Uterus (tissue), 4 donors: ENCODE results near the gene ATXN7L1. TPM values are rescaled to one million over a fixed set of nuclear protein-coding genes. Genes with fewer than 3 reads are reported as not detected.
A peak's percentile ranks its signal among the peaks of the same experiment; 100 is the strongest.

Experiments used
- DNase-seq, 2 donors: peaks; one replicate each; pipeline ENCODE4 v3.0.0-alpha.2; 2019 to 2020
- H3K27ac ChIP-seq, 2 donors: fragments of 200-600 bp; sonication (generic); 1 replicate in 1 of 2; 2 replicates in 1 of 2; pipeline ENCODE4 v1.5.1; 2016 to 2018
- H3K27me3 ChIP-seq, 2 donors: fragments of 200-600 bp; sonication (generic); one replicate each; pipeline ENCODE4 v1.5.1; 2018 to 2019; ENCODE audit warnings: control low read depth in 1 of 2
- H3K36me3 ChIP-seq, 2 donors: fragments of 200-600 bp; sonication (generic); one replicate each; pipeline ENCODE4 v1.5.1; 2019; ENCODE audit warnings: control low read depth in 1 of 2
- H3K4me1 ChIP-seq, 2 donors: fragments of 200-600 bp; sonication (generic); one replicate each; pipeline ENCODE4 v1.5.1; 2018 to 2019; ENCODE audit warnings: control low read depth in 1 of 2
- H3K4me3 ChIP-seq, 2 donors: fragments of 200-600 bp; sonication (generic); 1 replicate in 1 of 2; 2 replicates in 1 of 2; pipeline ENCODE4 v1.5.1; 2018 to 2019; ENCODE audit warnings: mild to moderate bottlenecking in 1 of 2
- H3K9me3 ChIP-seq, 2 donors: fragments of 200-600 bp; sonication (generic); one replicate each; pipeline ENCODE4 v1.5.1; 2019; ENCODE audit warnings: control low read depth in 1 of 2
- CTCF ChIP-seq, 4 experiments: fragments of 200-600 bp in 2 of 4; fragments of 450-650 bp in 2 of 4; sonication (generic) in 2 of 4; IDR thresholded peaks; one replicate each; pipeline ENCODE4 v1.5.1; 2016 to 2019; ENCODE audit warnings: antibody characterized with exemption in 4 of 4, mild to moderate bottlenecking in 2 of 4, moderate library complexity in 1 of 4
- POLR2A ChIP-seq, 2 donors: fragments of 450-650 bp; IDR thresholded peaks; one replicate each; pipeline ENCODE4 v1.6.1; 2016; ENCODE audit warnings: antibody characterized with exemption in 2 of 2, mild to moderate bottlenecking in 1 of 2, moderate library complexity in 1 of 2
- intact Hi-C: fragments of 100-400 bp; cut with DNase I; formaldehyde crosslinking; loops from one replicate; pipeline ENCODE4 v1.15.1; 2023; ENCODE audit warnings: low total_unique reads
- total RNA-seq, 4 donors: library from RNA; depleted of rRNA in 3 of 4; stranded (reverse); fragments of >200 nt in 3 of 4; gene quantifications; one replicate each; pipeline versions ENCODE4 v1.1.0 to v1.2.4, GENCODE V29; 2014 to 2023
- donor health status: DM: yes; HTN: yes; CAD: no.

The ATXN7L1 gene
- total RNA-seq, 4 donors from 2014 or later: 4.4 to 22.4 (median 11.0) TPM

GRCh38 chr7:105690325-105690945 lies 186.0 kb downstream of the ATXN7L1 start:
- Histone ChIP-seq H3K9me3 (no peaks in the 10 kb centered on the region), H3K27me3 (no peaks in the 10 kb centered on the region), H3K27ac (peak overlapping the region; percentile 66 to 69), H3K36me3 (no peaks in the 10 kb centered on the region), H3K4me1 (no peaks in the 10 kb centered on the region), H3K4me3 (peak overlapping the region in 1 of 2 donors; percentile 42)
- intact Hi-C loops: no loop called here
- no peak for DNase-seq
- TF ChIP-seq CTCF (IDR thresholded peaks at IDR 0.05) (no peak), POLR2A (IDR thresholded peaks at IDR 0.05) (no peak)

DNA sequence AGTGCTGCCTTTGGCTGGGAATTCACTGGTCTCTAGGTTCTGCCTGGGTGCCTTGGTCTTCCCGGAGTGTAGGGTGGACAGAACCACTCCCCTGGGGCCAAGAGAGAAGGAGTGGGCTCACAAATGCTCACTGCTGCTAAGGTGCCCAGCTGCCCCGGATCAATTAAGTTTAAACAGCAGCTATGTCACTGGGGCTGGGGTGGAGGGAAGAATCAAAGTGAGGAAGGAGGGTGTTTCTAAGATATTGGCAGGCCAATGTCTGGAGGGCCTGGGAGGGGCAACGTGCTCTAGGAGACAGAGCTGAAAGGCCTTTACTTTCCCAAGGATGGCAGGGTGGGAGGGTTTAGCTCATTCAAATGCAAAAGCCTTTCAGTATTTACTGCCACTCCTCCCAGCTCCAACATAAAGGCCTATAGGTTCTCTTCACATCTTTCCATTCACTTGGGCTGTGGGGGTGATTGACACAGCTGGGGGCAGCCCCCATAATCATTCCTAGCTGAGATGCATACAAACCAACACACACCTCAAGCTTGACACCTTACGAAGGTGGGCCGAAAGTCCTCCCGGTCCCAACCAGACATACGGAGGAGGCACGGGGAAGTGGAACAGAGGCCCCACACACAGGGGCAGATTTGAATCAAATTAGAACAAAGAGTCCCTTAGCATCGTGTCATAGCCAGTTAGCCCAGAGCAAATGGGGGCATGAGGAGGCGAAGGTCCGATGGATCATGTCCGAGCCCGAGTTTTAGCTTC lies 187.2 kb downstream of the ATXN7L1 start:
- DNase-seq: no peak
- Histone ChIP-seq H3K36me3 (no peaks in the 10 kb centered on the region), H3K4me3 (no peak overlapping the region), H3K27ac (no peak overlapping the region), H3K4me1 (no peaks in the 10 kb centered on the region), H3K27me3 (no peaks in the 10 kb centered on the region), H3K9me3 (no peaks in the 10 kb centered on the region)
- TF ChIP-seq POLR2A (IDR thresholded peaks at IDR 0.05) (no peak), CTCF (IDR thresholded peaks at IDR 0.05) (no peak)
- intact Hi-C loops: no loop called here

GRCh38 chr7:105688617-105689016 lies 187.8 kb downstream of the ATXN7L1 start:
- H3K4me1 ChIP-seq: no peaks in the 10 kb centered on the region
- H3K9me3 ChIP-seq: no peaks in the 10 kb centered on the region
- TF ChIP-seq CTCF (IDR thresholded peaks at IDR 0.05): no peak
- TF ChIP-seq POLR2A (IDR thresholded peaks at IDR 0.05): no peak
- no peaks in the 10 kb centered on the region for H3K27me3 ChIP-seq
- DNase-seq: no peak
- no peak overlapping the region for H3K27ac ChIP-seq
- H3K36me3 ChIP-seq: no peaks in the 10 kb centered on the region
- no peak overlapping the region for H3K4me3 ChIP-seq
- intact Hi-C loops: no loop called here

DNA sequence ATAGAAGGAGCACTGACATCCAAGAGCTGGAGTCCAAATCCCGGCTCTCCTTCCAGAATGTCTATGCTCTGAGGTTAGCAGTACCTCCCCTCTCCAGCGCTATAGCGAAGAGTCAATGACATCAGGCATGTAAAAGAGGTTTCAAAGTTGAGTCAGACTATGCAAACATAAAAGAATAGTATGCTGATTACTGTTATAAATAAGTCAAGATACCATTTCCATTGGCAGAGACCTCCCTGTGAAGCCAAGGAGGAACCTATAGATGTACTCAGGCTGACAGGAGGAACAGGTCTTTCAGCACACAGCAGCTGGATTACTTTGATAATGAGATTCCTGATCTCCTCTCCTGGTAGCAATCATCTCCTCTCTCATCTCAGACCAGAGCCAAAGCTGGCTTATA lies 191.2 kb downstream of the ATXN7L1 start:
- Histone ChIP-seq H3K27ac (no peak overlapping the region), H3K36me3 (no peaks in the 10 kb centered on the region), H3K4me1 (no peaks in the 10 kb centered on the region), H3K9me3 (no peaks in the 10 kb centered on the region), H3K4me3 (no peak overlapping the region), H3K27me3 (no peaks in the 10 kb centered on the region)
- intact Hi-C loops: no loop called here
- TF ChIP-seq POLR2A (IDR thresholded peaks at IDR 0.05): no peak
- no peak for TF ChIP-seq CTCF (IDR thresholded peaks at IDR 0.05)
- no peak for DNase-seq

GRCh38 chr7:105682341-105683060 lies 193.9 kb downstream of the ATXN7L1 start:
- H3K36me3 ChIP-seq: no peaks in the 10 kb centered on the region
- intact Hi-C loops: no loop called here
- H3K4me3 ChIP-seq: no peak overlapping the region
- H3K4me1 ChIP-seq: no peaks in the 10 kb centered on the region
- H3K27me3 ChIP-seq: no peaks in the 10 kb centered on the region
- H3K9me3 ChIP-seq: no peaks in the 10 kb centered on the region
- H3K27ac ChIP-seq: no peak overlapping the region
- TF ChIP-seq CTCF (IDR thresholded peaks at IDR 0.05) (no peak), POLR2A (IDR thresholded peaks at IDR 0.05) (no peak)
- no peak for DNase-seq
